Measurements from ENCODE around the gene IL34. TPM values are rescaled to one million over a fixed set of nuclear protein-coding genes. Genes with fewer than 3 reads are reported as not detected.

The IL34 gene
- total and polyA plus RNA-seq, 2 of the 8 experiments (the other 6 are each of a cell fraction or from before 2014, with no cell fraction given) = 4.6 to 5.6 TPM

- no peak overlapping the region for H3K4ac ChIP-seq (replicated peaks; ENCODE audit: insufficient read length, low read depth, low read length)
- POLR2A ChIA-PET (ENCODE audit: partially characterized antibody) = interaction anchor here (1.1 to 2.4 kb wide), 3 partner anchors 10 to 51 kb away, joined by 3 to 13 read pairs (median 4); no protein-coding TSS in a partner anchor
- CTCF ChIA-PET (ENCODE audit: partially characterized antibody) = interaction anchor here (1.2 to 3.3 kb wide), 4 partner anchors 15 to 43 kb away, joined by 3 to 15 read pairs (median 7); no protein-coding TSS in a partner anchor
- no peak overlapping the region for H2BK20ac ChIP-seq (ENCODE audit: low read length)
- no peak overlapping the region for H3K4me3 ChIP-seq (ENCODE audit: extremely low read depth in 1 of 4, insufficient read depth in 2 of 4, low read depth in 3 of 4, low read length in 4 of 4)
- H2BK5ac ChIP-seq (ENCODE audit: low read depth, low read length) = peak overlapping the region; percentile 75; the same call in 1 of the 2 replicates
- no peak overlapping the region for H3K23ac ChIP-seq (ENCODE audit: insufficient read length)
- no peaks in the 10 kb centered on the region for H3K36me3 ChIP-seq (ENCODE audit: control insufficient read depth in 2 of 4, insufficient read depth in 4 of 4, low read length in 3 of 4)
- 0 out of 2 replicates have a peak overlapping the region, but pooled peaks have one; percentile 61 for H2BK15ac ChIP-seq (ENCODE audit: low read length)
- no peak for DNase-seq (ENCODE audit: low read depth in 1 of 2, low spot score in 2 of 2)
- H2BK12ac ChIP-seq (ENCODE audit: low read depth, low read length) = no peak overlapping the region
- 88% methylated on average over 19 of the region's 19 CpGs; no CpG with 5 or more reads in 1 of the 2 experiments for WGBS, 2 experiments (ENCODE audit: extremely low coverage in 1 of 2, insufficient coverage in 1 of 2, insufficient read length in 1 of 2, insufficient replicate concordance in 2 of 2, low coverage in 1 of 2, low lambda C conversion rate in 2 of 2, missing lambda C conversion rate in 1 of 2)
- no peak overlapping the region for H2BK120ac ChIP-seq (replicated peaks; ENCODE audit: low read depth, low read length)
- peak overlapping the region; percentile 16; the same call in 1 of the 2 replicates for H2AK5ac ChIP-seq (ENCODE audit: low read depth, low read length)
- no peak overlapping the region for H3K14ac ChIP-seq (ENCODE audit: insufficient read length)
- H3K27me3 ChIP-seq (replicated peaks in 1 of 4; ENCODE audit: control insufficient read depth in 3 of 4, extremely low read depth in 1 of 4, insufficient read depth in 3 of 4, low read length in 3 of 4) = no peaks in the 10 kb centered on the region
- H3K4me1 ChIP-seq (replicated peaks in 1 of 4; ENCODE audit: control insufficient read depth in 3 of 4, insufficient read depth in 4 of 4, low read length in 3 of 4) = peaks cover 5 to 27% (median 22%) of the 10 kb centered on the region in 4 experiments
- H3K18ac ChIP-seq (ENCODE audit: extremely low read depth, low read length) = no peak overlapping the region
- no peak overlapping the region for H3K9ac ChIP-seq (replicated peaks in 1 of 4; ENCODE audit: extremely low read depth in 1 of 4, low read depth in 3 of 4, low read length in 3 of 4)
- H4K5ac ChIP-seq (ENCODE audit: insufficient read length, low read depth, low read length) = no peak overlapping the region
- H4K20me1 ChIP-seq (replicated peaks in 1 of 2; ENCODE audit: control insufficient read depth in 1 of 2, insufficient read depth in 2 of 2, low read length in 2 of 2) = no peaks in the 10 kb centered on the region
- H3K27ac ChIP-seq (ENCODE audit: low read depth, low read length) = no peak overlapping the region
- no peak overlapping the region for H3K56ac ChIP-seq (replicated peaks; ENCODE audit: insufficient read length, low read depth, low read length)
- H3K79me2 ChIP-seq (ENCODE audit: control insufficient read depth in 1 of 2, insufficient read depth in 2 of 2, low read length in 2 of 2) = no peaks in the 10 kb centered on the region
- H3K23me2 ChIP-seq (ENCODE audit: low read depth, low read length) = no peaks in the 10 kb centered on the region
- H3K79me1 ChIP-seq (ENCODE audit: low read depth, low read length) = no peaks in the 10 kb centered on the region; the same call in 1 of the 2 replicates
- FAIRE-seq = no peak
- no peak overlapping the region for H3K4me2 ChIP-seq (ENCODE audit: insufficient read depth in 1 of 2, low read depth in 2 of 2, low read length in 2 of 2)
- H2AFZ ChIP-seq (ENCODE audit: low read length) = no peak overlapping the region
- H4K8ac ChIP-seq (ENCODE audit: extremely low read depth, insufficient read depth, low read length) = no peak overlapping the region; the same call in none of the 2 replicates
- TF ChIP-seq CBX8 (IDR thresholded peaks at IDR 0.05; ENCODE audit: borderline replicate concordance, low read depth, low read length) (no peak), SP2 (IDR thresholded peaks at IDR 0.05; ENCODE audit: low read length) (no peak), RXRA (IDR thresholded peaks at IDR 0.05; ENCODE audit: insufficient read depth, low read depth, low read length) (no peak), SP4 (IDR thresholded peaks at IDR 0.05; ENCODE audit: low read length) (no peak)
- H3K9me3 ChIP-seq (ENCODE audit: insufficient read depth in 2 of 2, low read depth in 1 of 2, low read length in 1 of 2) = no peaks in the 10 kb centered on the region
- H4K91ac ChIP-seq (replicated peaks; ENCODE audit: insufficient read length, low read length) = no peak overlapping the region
Measured at GRCh38 chr16:70696952-70697593, 50.7 kb downstream of the IL34 start.

Measured in H1 (cell line).